ENCODE data around the gene SCG5.

Gene SCG5

GRCh38 chr15:32690941-32691688, 49.6 kb downstream of the SCG5 start:
- no peak for DNase-seq (ENCODE audit: low read depth in 2 of 2, low spot score in 1 of 2)

GRCh38 chr15:32691689-32692038, 50.2 kb downstream of the SCG5 start:
- no peak for DNase-seq (ENCODE audit: low read depth in 2 of 2, low spot score in 1 of 2)

- no peak for DNase-seq (ENCODE audit: low read depth in 2 of 2, low spot score in 1 of 2)
Measured at GRCh38 chr15:32692286-32692685, 50.8 kb downstream of the SCG5 start.

- DNase-seq (ENCODE audit: low read depth in 2 of 2, low spot score in 1 of 2), result no peak
Measured at GRCh38 chr15:32694222-32694983, 52.9 kb downstream of the SCG5 start.

- DNase-seq (ENCODE audit: low read depth in 2 of 2, low spot score in 1 of 2), result no peak
Measured at GRCh38 chr15:32698773-32699390, 57.4 kb downstream of the SCG5 start.

GRCh38 chr15:32700501-32701150, 59.1 kb downstream of the SCG5 start:
- DNase-seq (ENCODE audit: low read depth in 2 of 2, low spot score in 1 of 2), result no peak

GRCh38 chr15:32701863-32702262, 60.4 kb downstream of the SCG5 start:
- DNase-seq (ENCODE audit: low read depth in 2 of 2, low spot score in 1 of 2), result no peak

GRCh38 chr15:32704395-32704981, 63.0 kb downstream of the SCG5 start:
- DNase-seq (ENCODE audit: low read depth in 2 of 2, low spot score in 1 of 2), result no peak

- no peak for DNase-seq (ENCODE audit: low read depth in 2 of 2, low spot score in 1 of 2)
Measured at GRCh38 chr15:32705446-32705845, 63.9 kb downstream of the SCG5 start.

- DNase-seq (ENCODE audit: low read depth in 2 of 2, low spot score in 1 of 2), result no peak
Measured at GRCh38 chr15:32706704-32707103, 65.2 kb downstream of the SCG5 start.

GRCh38 chr15:32707436-32707835, 65.9 kb downstream of the SCG5 start:
- DNase-seq (ENCODE audit: low read depth in 2 of 2, low spot score in 1 of 2), result no peak

- DNase-seq (ENCODE audit: low read depth in 2 of 2, low spot score in 1 of 2), result no peak
Measured at GRCh38 chr15:32709295-32710033, 68.0 kb downstream of the SCG5 start.

GRCh38 chr15:32715276-32715675, 73.8 kb downstream of the SCG5 start:
- DNase-seq (ENCODE audit: low read depth in 2 of 2, low spot score in 1 of 2), result no peak

- no peak for DNase-seq (ENCODE audit: low read depth in 2 of 2, low spot score in 1 of 2)
Measured at GRCh38 chr15:32716216-32716914, 74.9 kb downstream of the SCG5 start.

- DNase-seq (ENCODE audit: low read depth in 2 of 2, low spot score in 1 of 2), result no peak
Measured at GRCh38 chr15:32716915-32717425, 75.5 kb downstream of the SCG5 start.

- no peak for DNase-seq (ENCODE audit: low read depth in 2 of 2, low spot score in 1 of 2)
Measured at GRCh38 chr15:32717426-32718226, 76.1 kb downstream of the SCG5 start, which contains the start of gene GREM1. Gene GREM1, plus strand, starts transcription at chr15:32718004. Its CDS starts 12,687 bp downstream, at chr15:32730691.

- no peak for DNase-seq (ENCODE audit: low read depth in 2 of 2, low spot score in 1 of 2)
Measured at GRCh38 chr15:32718227-32718820, 76.8 kb downstream of the SCG5 start.
